Liver (tissue), 9 donors: ENCODE data around the gene EEF1A1. TPM values are rescaled to one million over a fixed set of nuclear protein-coding genes. Genes with fewer than 3 reads are reported as not detected.

Experiments used
- DNase-seq: peaks from one replicate; pipeline ENCODE4 v3.0.0-alpha.2; 2017; ENCODE audit warnings: low spot score
- H3K27ac ChIP-seq, 2 donors: one replicate each; pipeline ENCODE4 v1.7.0; 2013; ENCODE audit warnings: inconsistent platforms in 2 of 2, low read length in 2 of 2, control low read depth in 1 of 2, low read depth in 1 of 2, mild to moderate bottlenecking in 1 of 2
- H3K27me3 ChIP-seq, 4 donors: one replicate each; pipeline versions ENCODE4 v1.6.1 to v1.7.0; 2013; ENCODE audit warnings: low read length in 3 of 4, inconsistent platforms in 1 of 4, mild to moderate bottlenecking in 1 of 4, moderate library complexity in 1 of 4; ENCODE audit not compliant: control insufficient read depth in 4 of 4, insufficient read depth in 4 of 4
- H3K36me3 ChIP-seq, 4 donors: one replicate each; pipeline versions ENCODE4 v1.6.1 to v1.7.0; 2013; ENCODE audit warnings: low read length in 3 of 4, mild to moderate bottlenecking in 3 of 4, low read depth in 1 of 4, moderate library complexity in 1 of 4; ENCODE audit not compliant: control insufficient read depth in 4 of 4, insufficient read depth in 3 of 4
- H3K4me1 ChIP-seq, 4 donors: one replicate each; pipeline versions ENCODE4 v1.6.1 to v1.7.0; 2013; ENCODE audit warnings: low read length in 3 of 4, mild to moderate bottlenecking in 3 of 4, moderate library complexity in 1 of 4; ENCODE audit not compliant: control insufficient read depth in 4 of 4, insufficient read depth in 4 of 4
- H3K4me3 ChIP-seq, 3 donors: one replicate each; pipeline versions ENCODE4 v1.6.1 to v1.7.0; 2013; ENCODE audit warnings: low read length in 3 of 3, control low read depth in 1 of 3, low read depth in 1 of 3, mild to moderate bottlenecking in 1 of 3
- H3K9ac ChIP-seq, 2 donors: one replicate each; pipeline ENCODE4 v1.7.0; 2013; ENCODE audit warnings: low read length in 2 of 2, mild to moderate bottlenecking in 2 of 2, moderate library complexity in 2 of 2, control low read depth in 1 of 2, low read depth in 1 of 2
- H3K9me3 ChIP-seq, 4 donors: one replicate each; pipeline versions ENCODE4 v1.6.1 to v1.7.0; 2013; ENCODE audit warnings: low read length in 3 of 4; ENCODE audit not compliant: control insufficient read depth in 4 of 4
- ATF3 ChIP-seq: IDR thresholded peaks from 2 replicates; pipeline ENCODE4 v1.6.1; 2016; ENCODE audit warnings: antibody characterized with exemption
- CTCF ChIP-seq: fragments of 150-350 bp; IDR thresholded peaks from 2 replicates; pipeline ENCODE4 v1.5.1; 2017; ENCODE audit warnings: improper control_type of control experiment, low read depth, low read length; ENCODE audit not compliant: missing input control
- EGR1 ChIP-seq, 2 donors: IDR thresholded peaks; 2 replicates each; pipeline ENCODE4 v1.6.1; 2016 to 2018; ENCODE audit warnings: antibody characterized with exemption in 2 of 2, low read depth in 2 of 2
- FOXA1 ChIP-seq: IDR thresholded peaks from 2 replicates; pipeline ENCODE4 v1.6.1; 2016; ENCODE audit warnings: antibody characterized with exemption
- FOXA2 ChIP-seq: IDR thresholded peaks from 2 replicates; pipeline ENCODE4 v1.6.1; 2016; ENCODE audit warnings: antibody characterized with exemption
- GABPA ChIP-seq, 2 donors: IDR thresholded peaks in 1 of 2; conservative IDR thresholded peaks in 1 of 2; 2 replicates each; pipeline ENCODE4 v1.6.1; 2016; ENCODE audit warnings: antibody characterized with exemption in 2 of 2, mild to moderate bottlenecking in 1 of 2, moderate library complexity in 1 of 2
- HNF4A ChIP-seq, 2 donors: conservative IDR thresholded peaks; 2 replicates each; pipeline ENCODE4 v1.6.1; 2016; ENCODE audit warnings: antibody characterized with exemption in 2 of 2, mild to moderate bottlenecking in 2 of 2
- HNF4G ChIP-seq: IDR thresholded peaks from 2 replicates; pipeline ENCODE4 v1.6.1; 2016; ENCODE audit warnings: antibody characterized with exemption
- JUND ChIP-seq, 2 donors: IDR thresholded peaks; 2 replicates each; pipeline ENCODE4 v1.6.1; 2016; ENCODE audit warnings: antibody characterized with exemption in 2 of 2
- MAX ChIP-seq: IDR thresholded peaks from 2 replicates; pipeline ENCODE4 v1.6.1; 2016; ENCODE audit warnings: antibody characterized with exemption
- NR2F2 ChIP-seq: IDR thresholded peaks from 2 replicates; pipeline ENCODE4 v1.6.1; 2016; ENCODE audit warnings: antibody characterized with exemption
- RAD21 ChIP-seq, 2 donors: IDR thresholded peaks; 2 replicates each; pipeline ENCODE4 v1.6.1; 2016; ENCODE audit warnings: antibody characterized with exemption in 2 of 2, mild to moderate bottlenecking in 2 of 2
- REST ChIP-seq: IDR thresholded peaks from 2 replicates; pipeline ENCODE4 v1.6.1; 2016; ENCODE audit warnings: antibody characterized with exemption, mild to moderate bottlenecking
- RXRA ChIP-seq, 2 donors: IDR thresholded peaks; 2 replicates each; pipeline ENCODE4 v1.6.1; 2017 to 2018; ENCODE audit warnings: antibody characterized with exemption in 2 of 2, mild to moderate bottlenecking in 1 of 2
- SP1 ChIP-seq: IDR thresholded peaks from 2 replicates; pipeline ENCODE4 v1.6.1; 2018; ENCODE audit warnings: antibody characterized with exemption, mild to moderate bottlenecking
- TAF1 ChIP-seq: conservative IDR thresholded peaks from 2 replicates; pipeline ENCODE4 v1.6.1; 2016; ENCODE audit warnings: antibody characterized with exemption, mild to moderate bottlenecking
- YY1 ChIP-seq: IDR thresholded peaks from 2 replicates; pipeline ENCODE4 v1.6.1; 2016; ENCODE audit warnings: antibody characterized with exemption, mild to moderate bottlenecking
- ZBTB33 ChIP-seq: IDR thresholded peaks from 2 replicates; pipeline ENCODE4 v1.6.1; 2016; ENCODE audit warnings: antibody characterized with exemption
- WGBS: extraction: QIAGEN DNeasy Blood & Tissue Kit; methylation state at CpG from one replicate; pipeline ENCODE4 v1.1.7; 2013; 5-methylcytosine and 5-hydroxymethylcytosine counted together
- polyA plus RNA-seq, 2 donors: library from polyadenylated mRNA; stranded (reverse) in 1 of 2; unstranded in 1 of 2; fragments of 200-250 nt in 1 of 2; fragments of >200 nt in 1 of 2; fragmentation: Nextera tagmentation in 1 of 2; extraction: Ambion mirVana in 1 of 2; gene quantifications; one replicate each; pipeline versions ENCODE4 v1.2.1 to v1.2.3, GENCODE V29; 2013 to 2015
- total RNA-seq, 2 donors: library from RNA; depleted of rRNA; stranded (reverse); fragments of >200 nt; gene quantifications; one replicate each; pipeline ENCODE4 v1.2.3, GENCODE V29; 2014
- donor health status: healthy.
- donor health status: healthy.
- donor health status: healthy.
- donor health status: healthy.
- donor health status: healthy.

The EEF1A1 gene
- total and polyA plus RNA-seq, 4 donors: 1,383 to 7,379 (median 3,535) TPM

GRCh38 chr6:73548458-73549446, 27.9 kb upstream of the EEF1A1 start:
- no peaks in the 10 kb centered on the region for H3K36me3 ChIP-seq
- H3K27ac ChIP-seq: peak overlapping the region; percentile 58 to 81
- peak overlapping the region in 1 of 2 donors; percentile 77 for H3K9ac ChIP-seq
- TF ChIP-seq GABPA (IDR thresholded peaks at IDR 0.05 in 1 of 2, conservative IDR thresholded peaks at IDR 0.05 in 1 of 2) (no peak), NR2F2 (no peak), JUND (IDR thresholded peaks at IDR 0.05) (peak; percentile 49 to 55), TAF1 (peak; percentile 74), RXRA (IDR thresholded peaks at IDR 0.05) (peak; percentile 36 to 60), HNF4A (conservative IDR thresholded peaks at IDR 0.05) (peak; percentile 63 to 81), CTCF (peak; percentile 14), ATF3 (peak; percentile 51), YY1 (peak; percentile 81), EGR1 (IDR thresholded peaks at IDR 0.05; ENCODE audit: low read depth in 2 of 2) (no peak), SP1 (peak; percentile 71), HNF4G (no peak), FOXA1 (no peak), REST (peak; percentile 81), RAD21 (IDR thresholded peaks at IDR 0.05) (peak; percentile 32 to 61), MAX (peak; percentile 33), ZBTB33 (peak; percentile 79), FOXA2 (peak; percentile 65)
- DNase-seq: no peak
- no peaks in the 10 kb centered on the region for H3K27me3 ChIP-seq
- peaks cover 3 to 19% (median 7%) of the 10 kb centered on the region in 4 donors for H3K4me1 ChIP-seq
- WGBS: 34% methylated on average over 12 of the region's 12 CpGs
- H3K4me3 ChIP-seq: no peak overlapping the region
- no peaks in the 10 kb centered on the region for H3K9me3 ChIP-seq
